Activated CD8-positive, alpha-beta memory T cell treated with anti-CD3 and anti-CD28 coated beads, Interleukin-2, amount 50 U/mL, for 24 hours (primary cell): ENCODE results near the gene TSPOAP1.

Source experiments
- DNase-seq: peaks from one replicate; pipeline ENCODE4 v3.0.0-alpha.2; 2020; ENCODE audit errors: extremely low read depth

The TSPOAP1 gene

GRCh38 chr17:58302919-58303585, 25.5 kb downstream of the TSPOAP1 start:
- DNase-seq, result no peak

GRCh38 chr17:58302171-58302918, 26.2 kb downstream of the TSPOAP1 start:
- no peak for DNase-seq

- no peak for DNase-seq
Observed at GRCh38 chr17:58301504-58302150, 27.0 kb downstream of the TSPOAP1 start.

- DNase-seq, result no peak
Observed at GRCh38 chr17:58300336-58300735, 28.3 kb downstream of the TSPOAP1 start.

- DNase-seq, result no peak
Observed at GRCh38 chr17:58294034-58294433, 34.6 kb downstream of the TSPOAP1 start.

- DNase-seq, result no peak
Observed at GRCh38 chr17:58291246-58291645, 37.3 kb downstream of the TSPOAP1 start.

GRCh38 chr17:58289869-58290268, 38.7 kb downstream of the TSPOAP1 start:
- no peak for DNase-seq

- no peak for DNase-seq
Observed at GRCh38 chr17:58285422-58285810, 43.2 kb downstream of the TSPOAP1 start.

- no peak for DNase-seq
Observed at GRCh38 chr17:58284613-58285421, 43.8 kb downstream of the TSPOAP1 start.

- no peak for DNase-seq
Observed at GRCh38 chr17:58283674-58284612, 44.7 kb downstream of the TSPOAP1 start.

GRCh38 chr17:58282442-58282841, 46.2 kb downstream of the TSPOAP1 start:
- no peak for DNase-seq

GRCh38 chr17:58281511-58282011, 47.0 kb downstream of the TSPOAP1 start:
- no peak for DNase-seq

- DNase-seq, result no peak
Observed at GRCh38 chr17:58280480-58281217, 47.9 kb downstream of the TSPOAP1 start, which contains the start of gene MPO. MPO (minus strand) TSS chr17:58280935; CDS start chr17:58280758, 177 bp downstream.

- DNase-seq, result no peak
Observed at GRCh38 chr17:58279736-58280479, 48.7 kb downstream of the TSPOAP1 start.

GRCh38 chr17:58279016-58279711, 49.4 kb downstream of the TSPOAP1 start:
- DNase-seq, result no peak

- no peak for DNase-seq
Observed at GRCh38 chr17:58278661-58279015, 50.0 kb downstream of the TSPOAP1 start.

- DNase-seq, result no peak
Observed at GRCh38 chr17:58277802-58278595, 50.6 kb downstream of the TSPOAP1 start.
